SK-N-SH (cell line): ENCODE data around the gene PDE11A.

ENCODE experiments used
- CTCF ChIP-seq: fragments of 200-600 bp; sonication (generic); IDR thresholded peaks from 2 replicates; pipeline ENCODE4 v1.6.1; 2017; ENCODE audit warnings: antibody characterized with exemption, mild to moderate bottlenecking, moderate library complexity
- EP300 ChIP-seq, 2 experiments: IDR thresholded peaks; 2 replicates each; pipeline versions ENCODE4 v1.4.0 to v1.6.1; 2012; ENCODE audit warnings: borderline replicate concordance in 1 of 2, low read depth in 1 of 2, low read length in 1 of 2
- MAX ChIP-seq: IDR thresholded peaks from 2 replicates; pipeline ENCODE4 v1.4.0; 2012; ENCODE audit warnings: low read depth
- MXI1 ChIP-seq: IDR thresholded peaks from 2 replicates; pipeline ENCODE4 v1.6.1; 2012; ENCODE audit warnings: mild to moderate bottlenecking, low read depth, low read length, improper control_type of control experiment
- POLR2AphosphoS5 ChIP-seq: IDR thresholded peaks from 2 replicates; pipeline ENCODE4 v1.6.1; 2012; ENCODE audit warnings: low read depth, low read length
- REST ChIP-seq: IDR thresholded peaks from 2 replicates; pipeline ENCODE4 v1.6.1; 2012; ENCODE audit warnings: mild to moderate bottlenecking, low read depth, low read length, moderate library complexity
- SIN3A ChIP-seq: IDR thresholded peaks from 2 replicates; pipeline ENCODE4 v1.6.1; 2012; ENCODE audit warnings: low read depth, mild to moderate bottlenecking, low read length, moderate library complexity, borderline replicate concordance
- TCF12 ChIP-seq: IDR thresholded peaks from 2 replicates; pipeline ENCODE4 v1.4.0; 2012
- YY1 ChIP-seq: IDR thresholded peaks from 2 replicates; pipeline ENCODE4 v1.4.0; 2012; ENCODE audit warnings: low read depth, mild to moderate bottlenecking

- TF ChIP-seq REST (no peak), EP300 (IDR thresholded peaks at IDR 0.05; ENCODE audit: borderline replicate concordance in 1 of 2, low read depth in 1 of 2, low read length in 1 of 2) (no peak), CTCF (no peak), TCF12 (no peak), YY1 (no peak), MAX (no peak), MXI1 (no peak), POLR2AphosphoS5 (no peak), SIN3A (no peak)
Observed at GRCh38 chr2:177689623-177690022, 383.0 kb downstream of the PDE11A start.
